NCI-H345 (cell line): Measurements from ENCODE around the gene DYNAP.
A peak's percentile ranks its signal among the peaks of the same experiment; 100 is the strongest.

Experiments
- DNase-seq: peaks from one replicate; lab custom pipeline; 2025; lab: John Stamatoyannopoulos, UW

Gene DYNAP, protein sequence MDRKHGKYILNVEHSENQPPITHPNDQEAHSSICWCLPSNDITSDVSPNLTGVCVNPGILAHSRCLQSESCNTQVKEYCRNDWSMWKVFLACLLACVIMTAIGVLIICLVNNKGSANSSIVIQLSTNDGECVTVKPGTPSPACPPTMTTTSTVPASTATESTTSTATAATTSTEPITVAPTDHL

DNA sequence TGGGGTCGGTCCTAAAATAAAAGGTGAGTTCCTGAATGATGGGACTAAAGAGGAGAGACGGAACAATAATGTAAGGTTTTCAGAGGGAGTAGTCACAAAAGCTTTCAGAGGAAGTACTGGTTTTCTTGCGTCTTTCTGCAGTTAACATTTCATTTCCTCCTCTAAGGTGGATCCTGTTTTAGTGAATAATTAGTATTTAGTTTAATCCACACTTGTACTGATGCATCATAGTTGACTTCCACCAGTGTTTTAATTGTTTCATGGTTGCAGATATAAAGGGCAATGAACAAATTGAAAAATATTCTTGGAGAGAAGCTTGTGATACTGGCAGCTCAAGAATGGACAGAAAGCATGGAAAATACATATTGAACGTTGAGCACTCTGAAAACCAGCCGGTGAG lies at the start of gene DYNAP:
Gene DYNAP (plus strand): TSS at position 301 of the 400 bp plus-strand sequence. CDS start 38 bp downstream, at position 339.
- DNase-seq, result no peak

- DNase-seq, result no peak
Observed at GRCh38 chr18:54551590-54551989, 39.5 kb upstream of the DYNAP start.

DNA sequence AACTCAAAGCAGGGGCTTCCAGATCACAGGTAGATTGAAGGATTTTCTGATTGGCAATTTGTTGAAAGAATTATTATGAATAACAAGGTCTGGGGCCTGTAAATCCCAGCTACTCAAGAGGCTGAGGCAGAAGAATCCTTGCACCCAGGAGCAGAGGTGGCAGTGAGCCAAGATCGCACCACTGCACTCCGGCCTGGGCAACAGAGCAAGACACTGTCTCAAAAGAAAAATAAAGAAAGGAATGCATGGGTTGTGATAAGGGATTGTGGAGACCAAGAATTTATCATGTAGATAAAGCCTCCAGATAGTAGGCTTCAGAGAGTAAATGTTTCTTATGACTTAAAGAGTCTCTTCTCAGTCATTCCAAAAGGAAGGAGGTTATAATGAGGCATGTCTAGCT lies 35.8 kb upstream of the DYNAP start:
- no peak for DNase-seq

DNA sequence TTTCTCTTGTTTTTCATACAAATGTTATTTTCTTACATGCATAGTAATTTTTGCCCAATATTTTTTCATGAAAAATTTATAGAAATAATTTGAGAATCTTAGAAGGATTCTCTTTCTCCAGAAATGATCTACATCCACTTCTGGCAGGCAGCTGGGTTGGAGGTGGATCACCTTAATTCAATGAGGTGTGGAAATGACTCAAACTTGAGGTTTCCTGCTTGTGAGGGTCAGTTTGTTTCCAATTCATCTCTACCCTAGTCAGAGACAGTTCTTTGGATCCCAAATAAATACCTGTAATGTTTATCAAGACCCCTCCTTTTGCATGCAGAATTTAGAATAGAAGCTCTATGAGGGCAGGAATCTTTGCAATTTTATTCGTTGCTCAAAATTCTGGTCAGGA lies 35.0 kb upstream of the DYNAP start:
- no peak for DNase-seq

GRCh38 chr18:54557958-54558357 lies 33.1 kb upstream of the DYNAP start:
- no peak for DNase-seq

GRCh38 chr18:54558609-54559585 lies 32.1 kb upstream of the DYNAP start:
- DNase-seq, result peak; percentile 11

DNA sequence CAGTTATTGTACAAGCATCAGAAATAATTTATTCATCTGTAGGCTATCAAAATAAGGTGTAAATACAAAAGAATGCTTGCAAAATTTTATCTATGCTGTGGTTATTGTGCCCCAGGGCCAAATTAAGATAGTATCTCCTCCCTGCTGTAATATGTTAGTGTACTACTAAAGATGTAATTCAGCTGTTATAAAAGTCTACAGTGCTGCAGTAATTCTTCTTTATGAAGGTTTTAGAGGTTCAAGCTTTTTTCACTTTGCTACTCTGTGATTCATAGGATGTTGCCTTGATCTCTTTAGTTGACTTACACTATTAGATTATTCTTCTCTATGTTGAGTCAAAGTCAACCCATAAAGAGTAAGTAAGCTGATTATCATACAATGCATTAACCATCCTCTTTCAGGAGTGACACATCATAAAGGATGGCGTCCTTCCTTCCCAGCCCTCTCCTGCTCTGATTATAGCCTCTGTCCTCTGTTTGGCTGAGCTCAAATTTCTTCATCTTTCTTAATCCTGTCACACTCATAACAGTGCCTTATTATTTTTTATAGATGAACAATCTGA lies 29.3 kb upstream of the DYNAP start:
- DNase-seq, result no peak

- DNase-seq, result no peak
Observed at GRCh38 chr18:54580202-54580729, 10.8 kb upstream of the DYNAP start.

DNA sequence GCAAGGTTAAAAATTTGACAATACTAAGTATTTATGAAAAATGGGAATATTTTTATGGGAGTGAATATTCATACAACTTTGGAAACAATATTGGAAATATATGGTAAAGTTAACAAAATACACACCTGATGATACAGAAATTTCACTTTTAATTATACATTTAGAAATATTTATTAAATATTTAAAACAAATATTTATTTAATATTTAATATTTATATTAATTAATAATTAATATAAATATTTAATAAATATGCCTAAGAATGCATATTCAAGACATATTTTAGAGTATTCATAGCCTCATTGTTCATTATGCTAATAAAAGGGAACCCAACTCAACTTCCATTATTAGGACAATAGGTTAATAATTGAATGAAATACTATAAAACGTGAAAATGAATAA lies 7.0 kb upstream of the DYNAP start:
- no peak for DNase-seq

DNA sequence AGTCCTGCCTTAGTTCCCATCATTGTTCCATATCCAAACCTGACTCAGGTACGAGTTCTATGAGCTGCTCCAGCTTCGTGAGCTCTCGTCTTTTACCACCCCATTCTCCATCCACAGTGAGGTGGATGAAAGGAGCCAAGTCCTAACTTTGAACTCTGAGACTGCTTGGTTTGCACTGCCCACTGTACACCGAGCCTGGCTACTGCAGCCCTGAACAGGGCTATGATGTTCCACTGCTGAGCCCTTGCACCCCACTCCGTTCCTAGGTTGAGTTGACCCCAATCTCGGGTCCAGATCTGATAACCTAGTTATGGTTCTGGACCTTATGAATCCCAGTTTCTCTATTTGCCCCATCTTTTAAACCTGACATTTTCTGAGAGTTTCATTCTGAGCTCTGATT lies 5.3 kb upstream of the DYNAP start:
- no peak for DNase-seq

DNA sequence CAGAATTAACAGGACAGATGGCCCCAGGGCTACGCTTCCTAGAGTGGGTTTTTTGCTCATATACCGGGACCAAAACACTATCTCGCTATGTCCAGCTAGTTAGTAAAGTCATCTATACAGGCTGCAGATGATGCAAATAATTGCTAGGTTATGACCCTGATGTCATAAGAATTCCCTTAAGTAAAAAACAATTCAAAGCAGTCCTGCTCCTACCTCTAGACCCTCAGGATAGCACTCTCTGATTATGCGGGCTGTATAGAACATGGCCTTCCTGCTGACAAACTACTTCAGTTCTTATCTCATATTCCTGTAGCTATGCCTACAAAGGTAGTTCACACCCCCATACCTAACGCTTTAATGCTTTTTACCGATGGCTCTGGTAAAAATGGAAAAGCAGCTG lies 13.2 kb downstream of the DYNAP start:
- DNase-seq, result no peak

- no peak for DNase-seq
Observed at GRCh38 chr18:54606835-54607212, 15.8 kb downstream of the DYNAP start.

GRCh38 chr18:54607213-54608027 lies 16.4 kb downstream of the DYNAP start:
- DNase-seq, result no peak

GRCh38 chr18:54608028-54608642 lies 17.1 kb downstream of the DYNAP start:
- no peak for DNase-seq

DNA sequence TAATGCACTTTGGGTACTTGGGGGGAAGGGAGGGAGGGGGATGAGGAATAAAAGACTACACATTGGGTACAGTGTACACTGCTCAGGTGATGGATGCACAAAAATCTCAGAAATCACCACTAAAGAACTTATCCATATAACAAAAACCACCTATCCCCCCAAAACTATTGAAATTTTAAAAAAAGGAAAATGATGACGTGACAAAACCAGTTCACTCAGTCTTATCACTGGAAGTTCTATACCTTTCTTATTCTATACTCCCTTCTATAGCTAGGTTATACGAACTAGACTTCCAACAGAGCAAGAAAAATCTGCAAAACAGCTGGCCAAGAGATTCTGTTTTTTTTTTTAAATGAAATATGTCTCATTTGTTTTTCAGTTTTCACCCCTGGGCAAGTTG lies 20.8 kb downstream of the DYNAP start:
- DNase-seq, result no peak

- DNase-seq, result no peak
Observed at GRCh38 chr18:54612237-54612636, 21.2 kb downstream of the DYNAP start.

DNA sequence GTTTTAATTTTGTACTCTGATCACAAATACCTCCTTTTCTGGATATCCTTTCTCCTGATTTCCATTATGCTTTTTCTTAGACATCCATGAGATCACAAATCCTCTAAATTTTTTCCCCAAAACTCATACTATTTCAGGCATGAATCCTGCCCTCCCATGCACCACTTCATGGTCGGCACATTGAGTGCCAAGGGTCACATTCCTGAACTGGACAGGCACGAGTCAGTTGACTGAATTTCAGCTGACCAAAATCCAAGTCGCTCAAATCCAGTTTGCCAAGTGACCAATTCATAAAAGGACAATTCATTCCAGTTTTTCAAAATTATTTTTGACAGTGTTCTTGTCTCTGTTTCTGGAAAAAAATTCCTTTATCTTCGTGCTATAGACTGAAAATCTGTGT lies 22.1 kb downstream of the DYNAP start:
- DNase-seq, result no peak

- no peak for DNase-seq
Observed at GRCh38 chr18:54616220-54616848, 25.3 kb downstream of the DYNAP start.

DNA sequence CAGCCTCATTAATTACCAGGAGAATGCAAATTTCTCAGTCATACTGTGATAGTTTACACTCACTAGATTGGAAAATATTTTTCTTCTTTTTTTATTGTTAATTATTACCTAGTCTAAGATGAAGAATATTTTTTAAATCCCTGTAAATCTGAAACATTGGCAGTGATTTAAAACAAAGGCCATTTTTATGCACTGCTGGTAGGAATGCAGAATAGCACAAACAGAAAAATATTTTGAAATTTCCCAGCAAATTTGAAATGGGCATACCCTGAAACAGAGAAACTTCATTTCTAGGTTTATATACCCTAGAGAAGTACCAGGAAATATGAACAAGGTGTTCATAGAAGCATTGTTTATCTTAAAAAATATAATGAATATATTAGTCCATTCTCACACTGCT lies 31.0 kb downstream of the DYNAP start:
- DNase-seq, result no peak

DNA sequence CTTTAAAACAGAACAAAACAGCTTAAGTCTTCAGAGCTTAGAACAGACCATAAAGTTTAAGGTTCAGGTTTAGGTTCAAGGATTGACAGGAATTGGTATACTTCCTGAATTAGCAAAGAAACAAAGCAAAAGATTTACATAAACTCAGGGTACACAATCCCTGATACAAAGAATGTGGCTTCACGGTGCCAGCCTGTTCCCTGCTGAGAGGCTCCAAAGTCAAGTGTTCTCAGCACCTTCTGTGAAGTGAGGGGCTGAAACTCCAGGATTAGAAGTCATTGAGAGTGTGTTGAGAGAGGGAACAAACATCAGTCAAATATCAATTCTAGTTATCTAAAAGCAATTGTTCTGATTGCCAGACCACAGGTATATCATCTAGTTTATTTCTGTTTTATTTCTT lies 35.7 kb downstream of the DYNAP start:
- DNase-seq, result no peak

DNA sequence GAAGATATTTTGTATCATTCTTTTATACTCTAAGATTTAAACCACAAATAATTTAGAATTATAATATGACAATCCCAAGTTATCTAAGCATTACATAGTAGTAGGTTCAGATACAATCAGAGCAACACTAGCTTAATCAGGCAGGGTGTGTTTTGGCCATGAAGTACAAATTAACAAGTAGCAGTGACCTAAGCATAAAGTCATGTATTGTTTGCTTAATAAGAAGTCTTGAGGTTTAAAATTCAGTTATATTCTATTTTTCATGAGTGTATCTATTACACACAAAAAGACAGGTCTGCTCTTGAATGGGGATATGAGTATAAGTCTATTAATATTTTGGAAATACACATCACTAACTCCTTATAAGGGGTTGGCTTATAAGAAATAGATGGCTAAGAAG lies 39.9 kb downstream of the DYNAP start:
- DNase-seq, result no peak
